NCI-H2081 treated with DMSO at 0.1 percent for 48 hours (cell line): Measurements from ENCODE around the gene AP1AR.
"Not testable (repeated sequence)": the region's sequence is repeated elsewhere in the genome, so short reads cannot be mapped to it uniquely, and the experiment has no call there.

Experiments used
- DNase-seq: peaks from one replicate; lab custom pipeline; 2025; lab: John Stamatoyannopoulos, UW

Gene AP1AR

GRCh38 chr4:112231779-112232713 is at the start of gene AP1AR:
AP1AR (plus strand) TSS chr4:112231787; CDS start chr4:112232092, 305 bp downstream.
- peak; percentile 5 for DNase-seq

GRCh38 chr4:112182604-112183003 is 49.0 kb upstream of the AP1AR start:
- DNase-seq: no peak

DNA sequence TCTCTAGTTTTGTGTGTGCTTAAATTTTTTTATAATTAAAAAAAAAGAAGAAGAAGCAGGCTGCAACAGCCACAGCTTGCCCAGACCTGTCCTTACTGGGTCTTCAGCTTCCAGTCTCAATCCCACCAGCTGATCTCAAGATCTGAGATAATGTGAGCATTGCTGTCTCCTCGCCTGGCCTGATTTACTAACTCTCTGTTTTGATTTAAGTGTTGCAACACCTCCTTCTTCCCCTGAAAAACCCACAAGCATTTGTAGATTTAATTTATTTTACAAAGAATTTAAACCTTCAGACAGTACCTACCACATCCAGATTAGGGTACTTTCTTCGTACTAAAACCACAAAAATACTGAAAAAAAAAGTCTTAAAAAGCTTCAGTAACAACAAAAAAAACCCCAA is 48.3 kb upstream of the AP1AR start:
- no peak for DNase-seq

- DNase-seq: no peak
Measured at GRCh38 chr4:112184438-112184837, 47.1 kb upstream of the AP1AR start.

- no peak for DNase-seq
Measured at GRCh38 chr4:112185334-112185733, 46.3 kb upstream of the AP1AR start.

- no peak for DNase-seq
Measured at GRCh38 chr4:112185740-112186670, 45.6 kb upstream of the AP1AR start.

- no peak for DNase-seq
Measured at GRCh38 chr4:112189754-112190153, 41.8 kb upstream of the AP1AR start.

DNA sequence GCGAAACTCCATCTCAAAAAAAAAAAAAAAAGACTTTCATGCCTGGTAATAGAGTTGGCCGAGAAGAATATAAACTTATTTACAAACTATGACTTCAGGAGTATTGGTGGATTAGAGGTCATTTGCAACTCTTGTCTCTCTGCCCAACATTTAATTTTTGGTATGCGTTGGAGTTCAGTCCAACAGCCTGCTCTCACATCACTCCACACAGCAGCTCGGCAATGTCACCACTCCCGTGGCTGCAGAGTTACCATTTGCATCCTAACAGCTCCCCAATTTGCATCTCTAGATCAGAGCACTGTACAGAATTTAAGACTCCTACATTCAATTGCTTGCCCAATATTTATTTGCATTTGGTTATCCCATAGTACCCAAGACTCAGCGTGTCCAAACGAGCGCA is 40.9 kb upstream of the AP1AR start:
- no peak for DNase-seq

DNA sequence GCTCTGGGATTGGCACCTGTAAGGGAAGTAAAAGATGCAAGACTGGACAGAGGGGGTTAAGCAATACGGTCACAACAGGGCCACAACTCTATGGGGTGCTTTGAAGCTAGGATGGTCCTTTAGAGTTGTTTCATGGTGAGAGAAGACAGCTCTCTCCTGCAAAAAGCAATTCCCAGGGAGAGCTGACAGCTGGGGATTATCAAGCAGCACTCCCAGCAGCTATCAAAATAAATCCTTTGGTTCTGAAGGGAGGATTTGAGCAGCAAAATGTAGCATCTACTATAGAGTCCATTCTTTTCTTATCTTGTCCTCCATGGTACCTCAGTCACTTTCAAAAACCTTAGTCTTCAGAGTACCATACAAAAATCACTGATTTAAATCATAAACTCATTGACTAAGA is 35.1 kb upstream of the AP1AR start:
- DNase-seq: no peak

DNA sequence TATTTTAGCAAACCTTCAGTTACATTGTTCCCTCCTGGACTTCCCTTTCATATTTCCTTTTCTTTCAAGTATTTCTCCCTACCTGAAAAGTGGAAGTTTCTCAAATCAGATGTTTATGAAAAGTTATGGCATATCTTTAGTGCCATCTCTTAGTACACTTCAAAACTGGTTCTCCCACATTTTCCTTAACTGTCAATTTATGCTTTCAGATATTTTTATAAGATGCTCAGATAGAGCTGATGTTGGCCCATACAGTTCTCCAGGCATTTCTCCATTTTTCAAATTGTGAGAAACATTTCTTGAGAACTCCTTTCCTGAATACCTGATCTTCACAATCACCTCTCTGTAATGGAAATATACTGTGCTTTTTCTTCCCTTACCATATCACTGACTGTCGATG is 32.5 kb upstream of the AP1AR start:
- no peak for DNase-seq

GRCh38 chr4:112201915-112202505 is 29.6 kb upstream of the AP1AR start:
- DNase-seq: no peak

DNA sequence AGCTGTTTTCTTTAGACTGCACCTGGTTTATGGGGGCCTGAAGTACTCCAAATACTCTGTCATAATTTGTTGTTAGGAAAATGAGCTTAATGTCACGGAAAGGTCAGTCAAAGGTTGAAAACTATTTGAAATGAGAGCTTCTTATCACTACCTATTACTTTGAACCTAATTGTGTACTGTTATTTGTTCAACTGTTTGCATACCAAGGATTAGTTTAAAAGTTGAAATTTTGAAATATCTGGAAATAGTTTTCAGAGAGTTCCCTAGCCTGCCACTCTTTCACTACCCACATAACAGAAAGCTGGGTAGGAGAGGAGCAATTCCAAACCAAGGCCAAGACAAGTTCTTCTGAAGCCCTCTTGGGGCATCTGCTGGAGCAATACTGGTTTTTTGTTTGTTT is 28.0 kb upstream of the AP1AR start:
- no peak for DNase-seq

DNA sequence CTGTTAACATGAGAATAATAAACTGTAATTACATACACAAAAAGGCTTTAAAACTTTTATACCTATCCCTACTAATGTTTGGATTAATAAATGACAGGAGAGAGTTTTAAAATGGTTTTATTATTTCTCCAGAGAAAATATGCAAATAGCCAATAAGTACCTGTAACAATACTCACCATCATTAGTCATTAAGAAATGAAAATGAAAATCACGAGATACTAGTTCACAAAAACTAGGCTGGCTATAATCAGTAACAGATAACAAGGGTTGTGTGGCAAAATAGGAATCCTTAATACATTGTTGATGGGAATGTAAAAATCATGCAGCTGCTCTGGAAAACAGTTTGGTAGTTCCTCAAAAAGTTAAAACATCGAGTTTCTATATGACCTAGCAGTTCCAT is 25.2 kb upstream of the AP1AR start:
- DNase-seq: no peak

- not testable (repeated sequence) for DNase-seq
Measured at GRCh38 chr4:112208137-112209095, 23.2 kb upstream of the AP1AR start.

DNA sequence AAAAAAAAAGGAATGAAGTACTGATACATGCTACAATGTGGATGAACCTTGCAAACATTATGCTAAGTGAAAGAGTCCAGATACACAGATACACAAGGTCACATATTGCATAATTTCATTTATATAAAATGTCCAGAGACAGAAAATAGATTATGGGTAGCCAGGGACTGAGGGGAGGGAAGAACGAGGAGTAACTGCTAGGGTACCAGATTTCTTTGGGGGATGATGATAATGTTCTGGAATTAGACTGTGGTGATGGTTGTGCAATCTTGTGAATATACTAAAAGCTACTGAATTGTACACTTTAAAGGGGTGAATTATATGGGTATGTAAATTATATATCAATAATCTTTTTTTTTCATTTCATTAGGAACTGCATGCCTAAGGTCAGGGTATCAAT is 20.8 kb upstream of the AP1AR start:
- no peak for DNase-seq

GRCh38 chr4:112213091-112213490 is 18.5 kb upstream of the AP1AR start:
- no peak for DNase-seq

- DNase-seq: no peak
Measured at GRCh38 chr4:112213856-112214255, 17.7 kb upstream of the AP1AR start.

GRCh38 chr4:112214390-112215264 is 17.0 kb upstream of the AP1AR start:
- no peak for DNase-seq

DNA sequence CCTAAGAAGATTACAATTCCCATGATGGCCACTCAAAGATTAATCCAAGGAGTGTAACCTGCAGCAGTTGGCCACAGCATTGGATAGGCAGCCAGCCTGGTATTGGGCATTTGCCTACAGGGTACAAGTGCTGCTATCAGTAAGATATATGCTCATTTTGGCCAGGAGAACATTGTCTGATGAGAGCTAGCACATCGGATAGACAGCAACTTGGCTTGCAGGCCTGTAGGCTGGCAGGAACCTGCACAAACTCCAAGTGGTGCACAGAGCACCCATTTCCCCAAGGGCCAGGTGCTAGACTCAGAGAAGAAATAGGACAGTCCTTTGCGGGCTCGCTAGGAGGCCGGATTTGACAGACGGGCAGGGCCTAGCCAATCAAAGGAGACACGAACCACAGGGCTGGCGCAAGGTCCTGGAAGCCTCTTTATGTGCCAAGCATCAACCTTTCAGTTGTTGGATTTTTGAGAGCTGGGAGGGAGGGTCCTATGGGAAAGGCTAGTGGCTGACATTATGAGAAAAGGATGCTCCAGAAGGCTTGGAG is 11.7 kb upstream of the AP1AR start:
- no peak for DNase-seq
